Measurements from ENCODE around the gene IRF9. TPM values are rescaled to one million over a fixed set of nuclear protein-coding genes. Genes with fewer than 3 reads are reported as not detected.

Gene IRF9
- total and polyA plus RNA-seq, 2 of the 13 experiments (the other 11 are each of a cell fraction or from before 2014, with no cell fraction given) = 14.9 to 49.7 TPM

- POLR2A ChIA-PET = interaction anchor here (0.9 to 8.1 kb wide), 7 partner anchors 10 to 44 kb away, joined by 3 to 53 read pairs (median 4); partner anchors contain the start of genes CHMP4A, EMC9, IRF9 and TM9SF1
- H3K9ac ChIP-seq (ENCODE audit: insufficient read depth, low read depth, low read length) = no peak overlapping the region
- ATAC-seq (no peak), FAIRE-seq (no peak), DNase-seq (ENCODE audit: low spot score) (no peak)
- H2AFZ ChIP-seq (ENCODE audit: low read length) = no peak overlapping the region
- no peak overlapping the region for H3K4me3 ChIP-seq (replicated peaks in 1 of 3; ENCODE audit: insufficient read depth in 1 of 3, low read depth in 2 of 3, low read length in 3 of 3)
- BruUV-seq (replicated peaks) = no TSS peak
- peaks cover 24% of the 10 kb centered on the region for H3K4me1 ChIP-seq (ENCODE audit: insufficient read depth, low read length)
- peaks cover 15% of the 10 kb centered on the region for H3K79me2 ChIP-seq (ENCODE audit: insufficient read depth, low read length)
- no peak overlapping the region for H3K4me2 ChIP-seq (ENCODE audit: low read depth, low read length)
- peaks cover 73 to 77% of the 10 kb centered on the region in 2 experiments for H3K36me3 ChIP-seq (replicated peaks in 1 of 2; ENCODE audit: control insufficient read depth in 1 of 2, insufficient read depth in 2 of 2, low read length in 2 of 2)
- intact Hi-C loops (cut with micrococcal nuclease; ENCODE audit: unreplicated experiment) = no loop called here
- WGBS (ENCODE audit: low lambda C conversion rate) = 97% methylated on average over 7 of the region's 7 CpGs
- H3K27me3 ChIP-seq (ENCODE audit: control insufficient read depth in 1 of 2, insufficient read depth in 2 of 2, low read length in 2 of 2) = no peaks in the 10 kb centered on the region
- CTCF ChIA-PET (ENCODE audit: low intra/inter-chr PET ratio, low total read pairs) = no interaction called here
- H3K9me3 ChIP-seq (ENCODE audit: low read length) = no peaks in the 10 kb centered on the region
- no peaks in the 10 kb centered on the region for H4K20me1 ChIP-seq (ENCODE audit: insufficient read depth, low read length)
- in situ Hi-C loops (cut with HindIII; ENCODE audit: extremely low pct_ligation_motif_present, low pct_unique_long_range_greater_than_20kb) = no loop called here
- no peak overlapping the region for H3K27ac ChIP-seq (ENCODE audit: extremely low read length, insufficient read depth, low read length)
- TF ChIP-seq CREB3 (CRISPR knock-in tag; IDR thresholded peaks at IDR 0.05) (no peak), ZBTB2 (CRISPR knock-in tag; IDR thresholded peaks at IDR 0.05; ENCODE audit: low read depth) (no peak), ZFP90 (CRISPR knock-in tag; IDR thresholded peaks at IDR 0.05; ENCODE audit: borderline replicate concordance) (no peak), ZNF414 (CRISPR knock-in tag; IDR thresholded peaks at IDR 0.05) (no peak), HMGXB3 (CRISPR knock-in tag; IDR thresholded peaks at IDR 0.05; ENCODE audit: borderline replicate concordance) (no peak), NFATC3 (CRISPR knock-in tag; IDR thresholded peaks at IDR 0.05) (no peak), ZNF609 (CRISPR knock-in tag; IDR thresholded peaks at IDR 0.05; ENCODE audit: borderline replicate concordance) (no peak), ZKSCAN5 (CRISPR knock-in tag; IDR thresholded peaks at IDR 0.05) (no peak), ZNF784 (CRISPR knock-in tag; IDR thresholded peaks at IDR 0.05; ENCODE audit: borderline replicate concordance) (no peak), TBX3 (IDR thresholded peaks at IDR 0.05; ENCODE audit: borderline replicate concordance) (no peak)
Observed at GRCh38 chr14:24185026-24185425, 24.0 kb downstream of the IRF9 start.

Measured in HepG2 (cell line).